Sigmoid colon (tissue), 4 donors: ENCODE data around the gene LNPEP.
A peak's percentile ranks its signal among the peaks of the same experiment; 100 is the strongest.

Experiments used
- EP300 ChIP-seq, 4 donors: sonication (generic); formaldehyde crosslinking; IDR thresholded peaks; one replicate each; pipeline ENCODE4 v1.6.1; 2017; ENCODE audit warnings: antibody characterized with exemption in 4 of 4
- TF ChIP-seq, protein P1 (sequence below), 4 experiments: fragments of 450-650 bp in 3 of 4; fragments of 200-600 bp in 1 of 4; IDR thresholded peaks; one replicate each; pipeline ENCODE4 v1.5.1; 2016 to 2019; ENCODE audit warnings: antibody characterized with exemption in 4 of 4, mild to moderate bottlenecking in 3 of 4, moderate library complexity in 2 of 4

DNA sequence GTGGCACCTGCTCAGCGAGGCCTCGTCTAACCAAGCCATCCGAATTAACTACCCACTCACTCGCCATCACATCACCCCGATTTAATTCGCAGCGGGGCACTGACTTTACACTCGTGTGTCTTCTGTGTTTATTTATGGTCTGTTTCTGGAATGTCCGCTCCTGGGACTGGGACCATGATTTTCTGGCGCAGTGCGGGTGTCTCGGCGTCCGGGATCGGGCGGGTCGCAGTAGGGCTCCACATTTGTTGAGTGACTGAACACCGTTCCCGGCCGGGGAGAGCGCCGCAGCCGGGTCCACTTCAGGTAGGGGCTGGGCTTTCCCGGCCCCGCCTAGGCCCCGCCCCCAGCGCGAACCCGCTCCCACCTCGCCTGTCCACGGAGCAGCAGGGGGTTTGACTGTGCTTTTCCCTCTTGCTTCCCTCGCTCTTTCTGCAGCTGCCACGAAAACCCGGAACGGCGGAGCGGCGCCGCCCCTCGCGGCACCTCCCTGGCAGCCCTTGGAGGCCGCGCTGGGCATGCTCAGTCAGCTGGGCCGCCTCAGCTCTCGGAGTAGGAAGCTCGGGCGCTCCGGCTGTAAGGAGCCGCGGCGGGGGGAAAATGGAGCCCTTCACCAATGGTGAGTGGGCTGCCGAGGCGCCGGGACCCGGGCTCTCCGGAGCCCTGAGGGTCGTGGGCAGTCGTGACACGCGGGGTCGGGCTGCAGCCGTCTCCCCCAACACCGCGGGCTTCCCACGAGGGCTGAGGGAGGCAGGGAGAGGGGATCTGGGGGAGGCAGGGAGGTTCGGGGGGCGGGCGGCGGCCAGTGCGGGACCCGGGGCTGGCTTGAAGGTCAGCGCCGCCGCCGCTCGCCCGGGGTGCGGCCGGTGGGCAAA is at the start of gene LNPEP:
- TF ChIP-seq, protein P1, sequence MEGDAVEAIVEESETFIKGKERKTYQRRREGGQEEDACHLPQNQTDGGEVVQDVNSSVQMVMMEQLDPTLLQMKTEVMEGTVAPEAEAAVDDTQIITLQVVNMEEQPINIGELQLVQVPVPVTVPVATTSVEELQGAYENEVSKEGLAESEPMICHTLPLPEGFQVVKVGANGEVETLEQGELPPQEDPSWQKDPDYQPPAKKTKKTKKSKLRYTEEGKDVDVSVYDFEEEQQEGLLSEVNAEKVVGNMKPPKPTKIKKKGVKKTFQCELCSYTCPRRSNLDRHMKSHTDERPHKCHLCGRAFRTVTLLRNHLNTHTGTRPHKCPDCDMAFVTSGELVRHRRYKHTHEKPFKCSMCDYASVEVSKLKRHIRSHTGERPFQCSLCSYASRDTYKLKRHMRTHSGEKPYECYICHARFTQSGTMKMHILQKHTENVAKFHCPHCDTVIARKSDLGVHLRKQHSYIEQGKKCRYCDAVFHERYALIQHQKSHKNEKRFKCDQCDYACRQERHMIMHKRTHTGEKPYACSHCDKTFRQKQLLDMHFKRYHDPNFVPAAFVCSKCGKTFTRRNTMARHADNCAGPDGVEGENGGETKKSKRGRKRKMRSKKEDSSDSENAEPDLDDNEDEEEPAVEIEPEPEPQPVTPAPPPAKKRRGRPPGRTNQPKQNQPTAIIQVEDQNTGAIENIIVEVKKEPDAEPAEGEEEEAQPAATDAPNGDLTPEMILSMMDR (IDR thresholded peaks at IDR 0.05), result no peak
- TF ChIP-seq EP300 (IDR thresholded peaks at IDR 0.05), result peak in 2 of 4 donors; percentile 35 to 57
